GM10248 (cell line): Measurements from ENCODE around the gene TPH1.

Experiments
- CTCF ChIA-PET: fragments of 300-600 bp; sonication (Branson Sonifier 250); formaldehyde crosslinking; extraction: SDS; loops from one replicate; lab custom pipeline; 2021; ENCODE audit warnings: antibody characterized with exemption; lab: Yijun Ruan, JAX
- POLR2A ChIA-PET: fragments of 350-650 bp; sonication (Branson Sonifier 250); formaldehyde crosslinking; extraction: SDS; loops from one replicate; lab custom pipeline; 2020; ENCODE audit warnings: antibody characterized with exemption; lab: Yijun Ruan, JAX
- DNase-seq: peaks from one replicate; pipeline ENCODE4 v3.0.0; 2012; ENCODE audit errors: extremely low spot score
- TF ChIP-seq, protein P1 (sequence below): IDR thresholded peaks from 2 replicates; pipeline ENCODE4 v1.5.1; 2012; ENCODE audit warnings: mild to moderate bottlenecking, low read depth; ENCODE audit errors: extremely low read depth, missing control alignments, control extremely low read depth

The TPH1 gene

DNA sequence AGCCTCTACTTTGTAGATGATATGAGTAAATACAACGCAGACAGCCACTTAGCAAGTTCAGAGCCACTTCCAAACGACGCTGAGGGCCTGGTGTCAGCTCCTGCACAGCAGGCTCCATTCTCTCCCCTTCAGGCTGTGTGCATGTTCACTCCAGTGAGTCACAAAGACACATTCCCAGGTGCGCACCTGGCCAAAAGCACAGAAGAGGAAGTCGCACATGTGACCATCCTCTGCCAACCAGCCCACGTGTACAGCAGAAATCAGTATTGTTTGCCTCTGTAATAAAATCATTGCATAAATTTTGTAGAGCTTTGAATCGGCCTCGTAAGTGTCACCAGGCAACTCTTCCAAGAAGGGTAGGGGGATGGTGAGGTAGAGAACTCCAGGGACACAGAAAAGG, 19.5 kb upstream of the TPH1 start:
- DNase-seq, result no peak
- POLR2A ChIA-PET, result no interaction called here
- TF ChIP-seq, protein P1, sequence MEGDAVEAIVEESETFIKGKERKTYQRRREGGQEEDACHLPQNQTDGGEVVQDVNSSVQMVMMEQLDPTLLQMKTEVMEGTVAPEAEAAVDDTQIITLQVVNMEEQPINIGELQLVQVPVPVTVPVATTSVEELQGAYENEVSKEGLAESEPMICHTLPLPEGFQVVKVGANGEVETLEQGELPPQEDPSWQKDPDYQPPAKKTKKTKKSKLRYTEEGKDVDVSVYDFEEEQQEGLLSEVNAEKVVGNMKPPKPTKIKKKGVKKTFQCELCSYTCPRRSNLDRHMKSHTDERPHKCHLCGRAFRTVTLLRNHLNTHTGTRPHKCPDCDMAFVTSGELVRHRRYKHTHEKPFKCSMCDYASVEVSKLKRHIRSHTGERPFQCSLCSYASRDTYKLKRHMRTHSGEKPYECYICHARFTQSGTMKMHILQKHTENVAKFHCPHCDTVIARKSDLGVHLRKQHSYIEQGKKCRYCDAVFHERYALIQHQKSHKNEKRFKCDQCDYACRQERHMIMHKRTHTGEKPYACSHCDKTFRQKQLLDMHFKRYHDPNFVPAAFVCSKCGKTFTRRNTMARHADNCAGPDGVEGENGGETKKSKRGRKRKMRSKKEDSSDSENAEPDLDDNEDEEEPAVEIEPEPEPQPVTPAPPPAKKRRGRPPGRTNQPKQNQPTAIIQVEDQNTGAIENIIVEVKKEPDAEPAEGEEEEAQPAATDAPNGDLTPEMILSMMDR, result no peak
- CTCF ChIA-PET, result no interaction called here

DNA sequence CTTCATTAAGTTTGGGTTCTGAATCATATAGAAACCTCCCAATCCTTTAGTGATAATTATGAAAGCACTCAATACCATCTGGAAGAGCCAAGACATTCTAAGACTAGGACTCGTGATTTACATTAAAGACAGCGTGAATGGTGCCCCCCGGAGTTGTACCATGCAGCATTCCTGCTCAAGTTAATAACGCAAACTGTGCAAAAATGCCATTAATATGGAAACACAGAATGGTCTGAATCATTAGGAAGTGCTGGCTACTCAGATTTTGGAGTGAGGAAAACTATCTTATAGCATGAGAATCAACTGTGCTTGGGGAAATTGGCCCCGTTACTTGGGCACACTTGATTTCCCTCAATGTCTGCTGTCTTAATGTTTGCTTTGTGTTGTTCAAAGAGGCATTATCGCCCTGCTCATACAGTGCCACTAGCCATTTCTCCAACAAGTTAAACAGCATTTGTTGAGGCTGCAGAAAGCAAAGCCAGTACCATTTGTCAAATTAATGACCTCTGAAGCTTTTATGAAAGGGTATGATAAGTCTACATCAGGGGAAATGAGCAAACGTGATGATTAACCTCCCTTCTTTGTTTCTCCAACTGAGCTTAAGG, 18.5 kb upstream of the TPH1 start:
- ChIA-PET CTCF (interaction anchor here (1.6 kb wide), 1 partner anchor 31 kb away, joined by 3 read pairs; no protein-coding TSS in a partner anchor), POLR2A (no interaction called here)
- TF ChIP-seq, protein P1, result no peak
- no peak for DNase-seq

DNA sequence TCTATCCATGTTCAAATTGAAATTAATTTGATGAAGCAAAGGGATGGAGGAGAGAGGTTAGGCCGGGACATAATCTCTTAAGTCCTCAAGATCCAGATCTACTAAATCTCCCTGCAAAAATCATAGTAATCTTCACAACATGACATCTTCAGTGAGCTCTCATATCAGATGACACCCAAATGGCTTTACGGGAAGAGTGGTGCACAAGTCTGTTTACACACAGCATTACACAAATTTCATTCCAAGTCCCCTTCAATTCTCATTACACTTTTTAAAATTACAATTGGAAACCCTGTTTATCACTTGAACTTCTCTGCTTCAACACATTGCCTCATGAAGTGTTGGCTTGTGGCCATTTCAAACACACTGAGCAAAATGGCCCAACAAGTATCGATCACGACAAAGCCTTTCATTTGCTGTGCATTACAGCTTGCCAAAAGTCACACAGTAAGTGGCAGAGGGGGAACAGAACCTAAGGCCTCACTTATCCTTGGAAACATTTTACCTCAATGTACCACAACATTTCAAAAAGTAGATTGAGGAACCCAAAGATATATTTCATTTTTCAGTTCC, 17.9 kb upstream of the TPH1 start:
- DNase-seq, result no peak
- TF ChIP-seq, protein P1, result no peak
- ChIA-PET POLR2A (no interaction called here), CTCF (interaction anchor here (1.6 kb wide), 1 partner anchor 30 kb away, joined by 3 read pairs; no protein-coding TSS in a partner anchor)

DNA sequence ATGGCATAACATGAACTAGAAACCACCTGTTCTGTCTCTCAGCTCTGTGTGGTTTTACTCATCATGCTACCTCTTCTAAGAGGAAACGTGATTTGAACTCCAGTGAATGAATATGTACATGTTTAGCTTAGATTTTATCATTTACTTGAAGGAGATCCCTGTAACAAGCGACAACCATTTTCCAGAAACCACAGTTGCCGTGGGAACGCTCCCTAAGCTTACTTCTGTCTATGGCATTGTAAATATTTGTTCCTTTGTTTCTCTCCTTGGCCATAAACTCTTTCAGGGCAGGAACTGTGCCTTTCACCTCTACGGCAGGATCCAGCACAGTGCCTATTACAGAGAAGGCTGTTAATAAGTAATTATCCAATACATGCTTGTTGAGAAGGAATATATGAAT, 17.1 kb upstream of the TPH1 start:
- POLR2A ChIA-PET, result no interaction called here
- TF ChIP-seq, protein P1, result no peak
- no peak for DNase-seq
- CTCF ChIA-PET, result interaction anchor here (1.0 to 1.6 kb wide), 2 partner anchors 24 to 29 kb away, joined by 3 read pairs; no protein-coding TSS in a partner anchor

DNA sequence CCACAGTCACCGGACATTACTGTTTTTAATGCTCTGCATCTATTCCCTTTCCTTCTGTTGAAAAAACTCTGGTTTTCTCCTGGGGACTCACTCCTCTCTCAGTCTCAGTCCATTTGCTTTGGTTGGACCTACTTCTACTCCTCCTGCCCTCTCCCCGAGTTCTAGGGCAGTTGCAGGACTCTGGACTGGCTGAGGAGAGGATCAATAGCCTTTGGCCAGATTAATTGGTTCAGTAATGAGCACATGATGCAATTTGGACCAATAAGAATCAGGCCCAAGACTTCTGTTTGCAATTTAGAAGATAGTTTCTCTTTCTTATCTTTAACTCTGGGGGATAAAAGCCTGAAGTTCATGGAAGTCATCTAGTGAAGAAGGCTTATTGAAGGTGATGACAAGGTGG, 15.3 kb upstream of the TPH1 start:
- DNase-seq, result no peak
- TF ChIP-seq, protein P1, result no peak
- POLR2A ChIA-PET, result no interaction called here
- CTCF ChIA-PET, result no interaction called here

DNA sequence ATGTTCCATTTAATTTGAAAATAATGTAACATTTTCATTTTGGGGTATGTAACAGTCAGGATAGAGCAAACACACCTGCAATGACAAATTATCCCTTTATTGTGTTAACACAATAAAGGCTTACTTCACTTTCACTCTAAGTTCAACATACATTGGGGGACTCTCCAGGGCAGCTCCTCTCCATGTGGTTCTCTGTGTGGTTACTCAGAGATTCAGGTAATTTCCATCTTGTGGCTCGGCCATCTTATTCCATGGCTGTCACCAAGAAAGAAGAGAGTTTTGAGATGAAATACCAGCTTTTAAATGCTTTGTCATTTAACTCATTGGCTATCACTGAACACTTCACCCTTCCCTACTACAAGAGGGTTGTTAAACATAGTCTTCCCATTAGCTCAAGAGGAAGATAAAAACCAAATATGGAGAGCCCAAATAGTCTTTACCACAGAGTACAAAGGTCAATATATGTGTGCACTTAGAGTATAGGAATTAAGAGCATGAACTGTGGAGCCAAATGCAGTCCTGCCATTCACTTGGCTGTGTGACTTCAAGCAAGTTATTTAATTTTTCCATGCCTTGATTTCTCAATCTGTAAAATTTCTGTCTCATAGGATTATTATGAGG, 10.6 kb upstream of the TPH1 start:
- no peak for DNase-seq
- CTCF ChIA-PET, result interaction anchor here (1.1 kb wide), 1 partner anchor 59 kb away, joined by 4 read pairs; no protein-coding TSS in a partner anchor
- POLR2A ChIA-PET, result no interaction called here
- TF ChIP-seq, protein P1, result no peak
